GM23338 (cell line): ENCODE results near the gene CBFA2T3. TPM values are rescaled to one million over a fixed set of nuclear protein-coding genes. Genes with fewer than 3 reads are reported as not detected.

Source experiments
- ATAC-seq: fragments of 200-7000 bp; cut with Tn5 transposase; 3 replicates; pipeline ENCODE4 v1.9.1; 2020
- DNase-seq: peaks from one replicate; pipeline ENCODE4 v3.0.0-alpha.2; 2015; ENCODE audit warnings: low spot score
- H2AFZ ChIP-seq: fragments of 200-600 bp; sonication (generic); 2 replicates; pipeline ENCODE4 v1.8.0; 2016; ENCODE audit warnings: antibody characterized with exemption, mild to moderate bottlenecking, moderate library complexity
- H3F3A ChIP-seq: fragments of 200-600 bp; sonication (generic); replicated peaks from 2 replicates; pipeline ENCODE4 v1.8.0; 2017; ENCODE audit warnings: antibody characterized with exemption, mixed run types, low read depth
- H3K27ac ChIP-seq: fragments of 200-600 bp; sonication (generic); 2 replicates; pipeline ENCODE4 v1.6.1; 2016; ENCODE audit warnings: low read depth
- H3K27me3 ChIP-seq: fragments of 200-600 bp; sonication (generic); 2 replicates; pipeline ENCODE4 v1.8.0; 2016; ENCODE audit warnings: mild to moderate bottlenecking, mixed run types, moderate library complexity; ENCODE audit not compliant: insufficient read depth
- H3K36me3 ChIP-seq: fragments of 200-600 bp; sonication (generic); 2 replicates; pipeline ENCODE4 v1.8.0; 2016; ENCODE audit warnings: mild to moderate bottlenecking; ENCODE audit not compliant: insufficient read depth
- H3K4me1 ChIP-seq: fragments of 200-600 bp; sonication (generic); 2 replicates; pipeline ENCODE4 v1.8.0; 2016; ENCODE audit warnings: mild to moderate bottlenecking, moderate library complexity; ENCODE audit not compliant: insufficient read depth
- H3K4me2 ChIP-seq: fragments of 200-600 bp; sonication (generic); 2 replicates; pipeline ENCODE4 v1.7.1; 2017; ENCODE audit warnings: mixed run types
- H3K4me3 ChIP-seq: fragments of 200-600 bp; sonication (generic); 2 replicates; pipeline ENCODE4 v1.6.1; 2016; ENCODE audit warnings: mixed run types
- H3K79me2 ChIP-seq: fragments of 200-600 bp; sonication (generic); replicated peaks from 2 replicates; pipeline ENCODE4 v1.8.0; 2017; ENCODE audit warnings: mild to moderate bottlenecking; ENCODE audit not compliant: insufficient read depth
- H3K9me2 ChIP-seq: fragments of 200-600 bp; sonication (generic); 2 replicates; pipeline ENCODE4 v1.8.0; 2017; ENCODE audit not compliant: insufficient read depth
- H4K20me1 ChIP-seq: fragments of 200-600 bp; sonication (generic); replicated peaks from 2 replicates; pipeline ENCODE4 v1.8.0; 2017; ENCODE audit warnings: mild to moderate bottlenecking; ENCODE audit not compliant: insufficient read depth
- H3K27ac Mint-ChIP-seq: 2 replicates; pipeline ENCODE4 v1.8.0; 2020; ENCODE audit warnings: inconsistent platforms, mild to moderate bottlenecking, moderate library complexity, mixed read lengths
- H3K27me3 Mint-ChIP-seq: 3 replicates; pipeline ENCODE4 v1.8.0; 2022; ENCODE audit warnings: low read depth, mild to moderate bottlenecking, moderate library complexity, mixed read lengths, inconsistent platforms; ENCODE audit not compliant: insufficient read depth, poor library complexity
- H3K36me3 Mint-ChIP-seq: 3 replicates; pipeline ENCODE4 v1.8.0; 2021; ENCODE audit warnings: low read depth, mild to moderate bottlenecking, inconsistent platforms, moderate library complexity, mixed read lengths
- H3K4me1 Mint-ChIP-seq: 3 replicates; pipeline ENCODE4 v1.8.0; 2020; ENCODE audit warnings: mild to moderate bottlenecking, inconsistent platforms, mixed read lengths
- H3K4me3 Mint-ChIP-seq: 3 replicates; pipeline ENCODE4 v1.8.0; 2021; ENCODE audit warnings: moderate library complexity, mild to moderate bottlenecking, inconsistent platforms, mixed read lengths
- H3K9me3 Mint-ChIP-seq: 3 replicates; pipeline ENCODE4 v1.8.0; 2020; ENCODE audit warnings: moderate library complexity, mild to moderate bottlenecking, inconsistent platforms, mixed read lengths
- CREB1 ChIP-seq: fragments of 250-450 bp; sonication (Bioruptor Pico); IDR thresholded peaks from 2 replicates; pipeline ENCODE4 v1.5.0; 2020; ENCODE audit warnings: low read depth, mild to moderate bottlenecking, moderate library complexity
- EZH2 ChIP-seq: fragments of 200-600 bp; sonication (generic); IDR thresholded peaks from one replicate; pipeline ENCODE4 v1.8.0; 2017; ENCODE audit warnings: antibody characterized with exemption, mild to moderate bottlenecking, low read depth; ENCODE audit not compliant: unreplicated experiment
- EZH2phosphoT487 ChIP-seq: fragments of 200-600 bp; sonication (generic); IDR thresholded peaks from one replicate; pipeline ENCODE4 v1.8.1; 2018; ENCODE audit warnings: antibody characterized with exemption; ENCODE audit not compliant: unreplicated experiment
- JUNB ChIP-seq: IDR thresholded peaks from one replicate; pipeline ENCODE4 v1.6.1; 2016; ENCODE audit warnings: antibody characterized with exemption; ENCODE audit not compliant: unreplicated experiment
- NANOG ChIP-seq: IDR thresholded peaks from 2 replicates; pipeline ENCODE4 v1.6.1; 2016; ENCODE audit warnings: antibody characterized with exemption, borderline replicate concordance
- POLR2AphosphoS5 ChIP-seq: IDR thresholded peaks from 2 replicates; pipeline ENCODE4 v1.6.1; 2016; ENCODE audit warnings: antibody characterized with exemption, low read depth
- STAT1 ChIP-seq: IDR thresholded peaks from one replicate; pipeline ENCODE4 v1.6.1; 2016; ENCODE audit warnings: antibody characterized with exemption; ENCODE audit not compliant: unreplicated experiment
- ZNF114 ChIP-seq: fragments of 250-450 bp; sonication (Bioruptor Pico); IDR thresholded peaks from 2 replicates; pipeline ENCODE4 v1.5.0; 2020; ENCODE audit warnings: mild to moderate bottlenecking, moderate library complexity
- ZNF331 ChIP-seq: fragments of 250-450 bp; sonication (Bioruptor Pico); IDR thresholded peaks from 2 replicates; pipeline ENCODE4 v1.5.0; 2020; ENCODE audit warnings: low read depth, mild to moderate bottlenecking, moderate library complexity
- polyA plus RNA-seq: library from polyadenylated mRNA; unstranded; fragments of >200 nt; fragmentation: Nextera tagmentation; extraction: Ambion mirVana; gene quantifications from 2 replicates; pipeline ENCODE4 v1.2.1, GENCODE V29; 2016
- total RNA-seq: library from RNA; depleted of rRNA; stranded (reverse); fragments of >200 nt; shearing (Covaris generic); gene quantifications from 2 replicates; pipeline ENCODE4 v1.2.3, GENCODE V29; 2014
- TF ChIP-seq, protein P1 (sequence below): IDR thresholded peaks from one replicate; pipeline ENCODE4 v1.6.1; 2018; ENCODE audit warnings: antibody characterized with exemption; ENCODE audit not compliant: unreplicated experiment
- TF ChIP-seq, protein P2 (sequence below), 2 experiments: fragments of 200-600 bp in 1 of 2; sonication (generic) in 1 of 2; conservative IDR thresholded peaks; 2 replicates each; pipeline versions ENCODE4 v1.5.1 to v1.6.1; 2016 to 2017; ENCODE audit warnings: antibody characterized with exemption in 2 of 2, low read depth in 2 of 2, mild to moderate bottlenecking in 2 of 2, moderate library complexity in 1 of 2
- TF ChIP-seq, protein P3 (sequence below): fragments of 250-450 bp; sonication (Bioruptor Pico); IDR thresholded peaks from 2 replicates; pipeline ENCODE4 v1.5.0; 2020; ENCODE audit warnings: mild to moderate bottlenecking, moderate library complexity
- TF ChIP-seq, protein P4 (sequence below): IDR thresholded peaks from 2 replicates; pipeline ENCODE4 v1.6.1; 2016; ENCODE audit warnings: antibody characterized with exemption

Gene CBFA2T3
- total and polyA plus RNA-seq, 2 experiments from 2014 or later: 0.87 to 1.5 TPM

DNA sequence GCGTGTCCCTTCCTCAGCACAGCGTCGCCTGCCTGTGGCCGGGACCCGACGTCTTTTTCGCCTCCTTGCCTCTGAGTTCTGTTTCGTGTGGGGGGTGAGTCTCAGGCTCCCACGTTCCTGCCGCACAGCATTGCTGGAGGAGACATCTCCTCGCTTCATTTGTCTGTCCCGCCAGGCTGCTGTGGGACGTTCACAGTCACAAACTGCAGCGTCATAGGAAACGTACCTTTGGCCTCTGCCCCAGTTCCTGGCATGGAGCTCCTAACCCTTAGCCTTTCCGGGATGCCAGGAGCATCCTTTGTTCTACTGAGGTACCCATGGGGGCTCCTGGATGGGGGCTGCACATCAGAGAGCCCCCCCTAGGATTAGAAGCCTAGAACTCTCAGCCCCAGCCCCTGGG, 18.2 kb upstream of the CBFA2T3 start:
- no peak for ATAC-seq
- Mint-ChIP-seq H3K4me1 (peaks cover 19% of the 10 kb centered on the region), H3K27me3 (peaks cover 17% of the 10 kb centered on the region), H3K9me3 (peaks cover 30% of the 10 kb centered on the region), H3K4me3 (no peak overlapping the region; the same call in 2 of the 3 replicates), H3K36me3 (peaks cover 19% of the 10 kb centered on the region), H3K27ac (peak overlapping the region; percentile 70; the same call in 1 of the 2 replicates)
- Histone ChIP-seq H3K36me3 (no peaks in the 10 kb centered on the region), H3K9me2 (no peaks in the 10 kb centered on the region), H3F3A (peaks cover 4% of the 10 kb centered on the region; the same call in 1 of the 2 replicates), H3K27ac (no peak overlapping the region), H2AFZ (peak overlapping the region; percentile 59), H4K20me1 (no peaks in the 10 kb centered on the region), H3K4me1 (peaks cover 12% of the 10 kb centered on the region; the same call in 1 of the 2 replicates), H3K79me2 (no peaks in the 10 kb centered on the region), H3K4me2 (no peak overlapping the region), H3K4me3 (no peak overlapping the region), H3K27me3 (no peaks in the 10 kb centered on the region)
- DNase-seq: no peak
- TF ChIP-seq ZNF331 (CRISPR knock-in tag): no peak
- TF ChIP-seq, protein P1, sequence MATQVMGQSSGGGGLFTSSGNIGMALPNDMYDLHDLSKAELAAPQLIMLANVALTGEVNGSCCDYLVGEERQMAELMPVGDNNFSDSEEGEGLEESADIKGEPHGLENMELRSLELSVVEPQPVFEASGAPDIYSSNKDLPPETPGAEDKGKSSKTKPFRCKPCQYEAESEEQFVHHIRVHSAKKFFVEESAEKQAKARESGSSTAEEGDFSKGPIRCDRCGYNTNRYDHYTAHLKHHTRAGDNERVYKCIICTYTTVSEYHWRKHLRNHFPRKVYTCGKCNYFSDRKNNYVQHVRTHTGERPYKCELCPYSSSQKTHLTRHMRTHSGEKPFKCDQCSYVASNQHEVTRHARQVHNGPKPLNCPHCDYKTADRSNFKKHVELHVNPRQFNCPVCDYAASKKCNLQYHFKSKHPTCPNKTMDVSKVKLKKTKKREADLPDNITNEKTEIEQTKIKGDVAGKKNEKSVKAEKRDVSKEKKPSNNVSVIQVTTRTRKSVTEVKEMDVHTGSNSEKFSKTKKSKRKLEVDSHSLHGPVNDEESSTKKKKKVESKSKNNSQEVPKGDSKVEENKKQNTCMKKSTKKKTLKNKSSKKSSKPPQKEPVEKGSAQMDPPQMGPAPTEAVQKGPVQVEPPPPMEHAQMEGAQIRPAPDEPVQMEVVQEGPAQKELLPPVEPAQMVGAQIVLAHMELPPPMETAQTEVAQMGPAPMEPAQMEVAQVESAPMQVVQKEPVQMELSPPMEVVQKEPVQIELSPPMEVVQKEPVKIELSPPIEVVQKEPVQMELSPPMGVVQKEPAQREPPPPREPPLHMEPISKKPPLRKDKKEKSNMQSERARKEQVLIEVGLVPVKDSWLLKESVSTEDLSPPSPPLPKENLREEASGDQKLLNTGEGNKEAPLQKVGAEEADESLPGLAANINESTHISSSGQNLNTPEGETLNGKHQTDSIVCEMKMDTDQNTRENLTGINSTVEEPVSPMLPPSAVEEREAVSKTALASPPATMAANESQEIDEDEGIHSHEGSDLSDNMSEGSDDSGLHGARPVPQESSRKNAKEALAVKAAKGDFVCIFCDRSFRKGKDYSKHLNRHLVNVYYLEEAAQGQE: no peak
- TF ChIP-seq, protein P2, sequence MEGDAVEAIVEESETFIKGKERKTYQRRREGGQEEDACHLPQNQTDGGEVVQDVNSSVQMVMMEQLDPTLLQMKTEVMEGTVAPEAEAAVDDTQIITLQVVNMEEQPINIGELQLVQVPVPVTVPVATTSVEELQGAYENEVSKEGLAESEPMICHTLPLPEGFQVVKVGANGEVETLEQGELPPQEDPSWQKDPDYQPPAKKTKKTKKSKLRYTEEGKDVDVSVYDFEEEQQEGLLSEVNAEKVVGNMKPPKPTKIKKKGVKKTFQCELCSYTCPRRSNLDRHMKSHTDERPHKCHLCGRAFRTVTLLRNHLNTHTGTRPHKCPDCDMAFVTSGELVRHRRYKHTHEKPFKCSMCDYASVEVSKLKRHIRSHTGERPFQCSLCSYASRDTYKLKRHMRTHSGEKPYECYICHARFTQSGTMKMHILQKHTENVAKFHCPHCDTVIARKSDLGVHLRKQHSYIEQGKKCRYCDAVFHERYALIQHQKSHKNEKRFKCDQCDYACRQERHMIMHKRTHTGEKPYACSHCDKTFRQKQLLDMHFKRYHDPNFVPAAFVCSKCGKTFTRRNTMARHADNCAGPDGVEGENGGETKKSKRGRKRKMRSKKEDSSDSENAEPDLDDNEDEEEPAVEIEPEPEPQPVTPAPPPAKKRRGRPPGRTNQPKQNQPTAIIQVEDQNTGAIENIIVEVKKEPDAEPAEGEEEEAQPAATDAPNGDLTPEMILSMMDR (conservative IDR thresholded peaks at IDR 0.05; ENCODE audit: low read depth in 2 of 2): no peak
- TF ChIP-seq POLR2AphosphoS5: no peak
- TF ChIP-seq CREB1 (CRISPR knock-in tag): no peak
- no peak for TF ChIP-seq JUNB
- no peak for TF ChIP-seq ZNF114 (CRISPR knock-in tag)
- TF ChIP-seq STAT1: no peak
- no peak for TF ChIP-seq NANOG
- TF ChIP-seq EZH2phosphoT487: no peak
- TF ChIP-seq, protein P3, sequence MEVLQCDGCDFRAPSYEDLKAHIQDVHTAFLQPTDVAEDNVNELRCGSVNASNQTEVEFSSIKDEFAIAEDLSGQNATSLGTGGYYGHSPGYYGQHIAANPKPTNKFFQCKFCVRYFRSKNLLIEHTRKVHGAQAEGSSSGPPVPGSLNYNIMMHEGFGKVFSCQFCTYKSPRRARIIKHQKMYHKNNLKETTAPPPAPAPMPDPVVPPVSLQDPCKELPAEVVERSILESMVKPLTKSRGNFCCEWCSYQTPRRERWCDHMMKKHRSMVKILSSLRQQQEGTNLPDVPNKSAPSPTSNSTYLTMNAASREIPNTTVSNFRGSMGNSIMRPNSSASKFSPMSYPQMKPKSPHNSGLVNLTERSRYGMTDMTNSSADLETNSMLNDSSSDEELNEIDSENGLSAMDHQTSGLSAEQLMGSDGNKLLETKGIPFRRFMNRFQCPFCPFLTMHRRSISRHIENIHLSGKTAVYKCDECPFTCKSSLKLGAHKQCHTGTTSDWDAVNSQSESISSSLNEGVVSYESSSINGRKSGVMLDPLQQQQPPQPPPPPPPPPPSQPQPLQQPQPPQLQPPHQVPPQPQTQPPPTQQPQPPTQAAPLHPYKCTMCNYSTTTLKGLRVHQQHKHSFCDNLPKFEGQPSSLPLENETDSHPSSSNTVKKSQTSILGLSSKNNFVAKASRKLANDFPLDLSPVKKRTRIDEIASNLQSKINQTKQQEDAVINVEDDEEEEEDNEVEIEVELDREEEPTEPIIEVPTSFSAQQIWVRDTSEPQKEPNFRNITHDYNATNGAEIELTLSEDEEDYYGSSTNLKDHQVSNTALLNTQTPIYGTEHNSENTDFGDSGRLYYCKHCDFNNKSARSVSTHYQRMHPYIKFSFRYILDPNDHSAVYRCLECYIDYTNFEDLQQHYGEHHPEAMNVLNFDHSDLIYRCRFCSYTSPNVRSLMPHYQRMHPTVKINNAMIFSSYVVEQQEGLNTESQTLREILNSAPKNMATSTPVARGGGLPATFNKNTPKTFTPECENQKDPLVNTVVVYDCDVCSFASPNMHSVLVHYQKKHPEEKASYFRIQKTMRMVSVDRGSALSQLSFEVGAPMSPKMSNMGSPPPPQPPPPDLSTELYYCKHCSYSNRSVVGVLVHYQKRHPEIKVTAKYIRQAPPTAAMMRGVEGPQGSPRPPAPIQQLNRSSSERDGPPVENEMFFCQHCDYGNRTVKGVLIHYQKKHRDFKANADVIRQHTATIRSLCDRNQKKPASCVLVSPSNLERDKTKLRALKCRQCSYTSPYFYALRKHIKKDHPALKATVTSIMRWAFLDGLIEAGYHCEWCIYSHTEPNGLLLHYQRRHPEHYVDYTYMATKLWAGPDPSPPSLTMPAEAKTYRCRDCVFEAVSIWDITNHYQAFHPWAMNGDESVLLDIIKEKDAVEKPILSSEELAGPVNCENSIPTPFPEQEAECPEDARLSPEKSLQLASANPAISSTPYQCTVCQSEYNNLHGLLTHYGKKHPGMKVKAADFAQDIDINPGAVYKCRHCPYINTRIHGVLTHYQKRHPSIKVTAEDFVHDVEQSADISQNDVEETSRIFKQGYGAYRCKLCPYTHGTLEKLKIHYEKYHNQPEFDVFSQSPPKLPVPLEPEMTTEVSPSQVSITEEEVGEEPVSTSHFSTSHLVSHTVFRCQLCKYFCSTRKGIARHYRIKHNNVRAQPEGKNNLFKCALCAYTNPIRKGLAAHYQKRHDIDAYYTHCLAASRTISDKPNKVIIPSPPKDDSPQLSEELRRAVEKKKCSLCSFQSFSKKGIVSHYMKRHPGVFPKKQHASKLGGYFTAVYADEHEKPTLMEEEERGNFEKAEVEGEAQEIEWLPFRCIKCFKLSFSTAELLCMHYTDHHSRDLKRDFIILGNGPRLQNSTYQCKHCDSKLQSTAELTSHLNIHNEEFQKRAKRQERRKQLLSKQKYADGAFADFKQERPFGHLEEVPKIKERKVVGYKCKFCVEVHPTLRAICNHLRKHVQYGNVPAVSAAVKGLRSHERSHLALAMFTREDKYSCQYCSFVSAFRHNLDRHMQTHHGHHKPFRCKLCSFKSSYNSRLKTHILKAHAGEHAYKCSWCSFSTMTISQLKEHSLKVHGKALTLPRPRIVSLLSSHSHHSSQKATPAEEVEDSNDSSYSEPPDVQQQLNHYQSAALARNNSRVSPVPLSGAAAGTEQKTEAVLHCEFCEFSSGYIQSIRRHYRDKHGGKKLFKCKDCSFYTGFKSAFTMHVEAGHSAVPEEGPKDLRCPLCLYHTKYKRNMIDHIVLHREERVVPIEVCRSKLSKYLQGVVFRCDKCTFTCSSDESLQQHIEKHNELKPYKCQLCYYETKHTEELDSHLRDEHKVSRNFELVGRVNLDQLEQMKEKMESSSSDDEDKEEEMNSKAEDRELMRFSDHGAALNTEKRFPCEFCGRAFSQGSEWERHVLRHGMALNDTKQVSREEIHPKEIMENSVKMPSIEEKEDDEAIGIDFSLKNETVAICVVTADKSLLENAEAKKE (CRISPR knock-in tag): no peak
- no peak for TF ChIP-seq EZH2
- TF ChIP-seq, protein P4, sequence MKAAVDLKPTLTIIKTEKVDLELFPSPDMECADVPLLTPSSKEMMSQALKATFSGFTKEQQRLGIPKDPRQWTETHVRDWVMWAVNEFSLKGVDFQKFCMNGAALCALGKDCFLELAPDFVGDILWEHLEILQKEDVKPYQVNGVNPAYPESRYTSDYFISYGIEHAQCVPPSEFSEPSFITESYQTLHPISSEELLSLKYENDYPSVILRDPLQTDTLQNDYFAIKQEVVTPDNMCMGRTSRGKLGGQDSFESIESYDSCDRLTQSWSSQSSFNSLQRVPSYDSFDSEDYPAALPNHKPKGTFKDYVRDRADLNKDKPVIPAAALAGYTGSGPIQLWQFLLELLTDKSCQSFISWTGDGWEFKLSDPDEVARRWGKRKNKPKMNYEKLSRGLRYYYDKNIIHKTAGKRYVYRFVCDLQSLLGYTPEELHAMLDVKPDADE: no peak
